SU-DHL-6 (cell line): ENCODE measurements around the gene SLC38A1.

Experiments used
- H2AFZ ChIP-seq: fragments of 200-600 bp; sonication (generic); 2 replicates; pipeline ENCODE4 v1.6.1; 2014; ENCODE audit warnings: low read depth, mild to moderate bottlenecking, moderate library complexity, mixed read lengths, antibody characterized with exemption, low read length; ENCODE audit not compliant: severe bottlenecking
- H3F3A ChIP-seq: fragments of 200-600 bp; shearing (Covaris generic); 2 replicates; pipeline ENCODE4 v1.6.0; 2016; ENCODE audit warnings: antibody characterized with exemption, mild to moderate bottlenecking; ENCODE audit not compliant: insufficient read depth
- H3K27ac ChIP-seq: fragments of 200-600 bp; sonication (generic); 2 replicates; pipeline ENCODE4 v1.5.1; 2016; ENCODE audit warnings: low read depth, mild to moderate bottlenecking, low read length, moderate library complexity, mixed read lengths
- H3K27me3 ChIP-seq: fragments of 200-600 bp; sonication (generic), shearing (Covaris generic); 2 replicates; pipeline ENCODE4 v1.6.0; 2014; ENCODE audit warnings: mild to moderate bottlenecking, low read length
- H3K36me3 ChIP-seq: fragments of 200-600 bp; sonication (generic); 2 replicates; pipeline ENCODE4 v1.6.1; 2014; ENCODE audit warnings: mild to moderate bottlenecking, low read length, mixed read lengths
- H3K4me2 ChIP-seq: fragments of 300-600, 200-600 bp; shearing (Covaris generic), sonication (generic); 2 replicates; pipeline ENCODE4 v1.6.0; 2014; ENCODE audit warnings: low read length, low read depth, mild to moderate bottlenecking; ENCODE audit not compliant: poor library complexity, severe bottlenecking
- H3K4me3 ChIP-seq: fragments of 200-600 bp; sonication (generic); 2 replicates; pipeline ENCODE4 v1.5.1; 2014; ENCODE audit warnings: antibody characterized with exemption, low read length, mild to moderate bottlenecking, mixed read lengths; ENCODE audit not compliant: insufficient read depth, poor library complexity, severe bottlenecking
- H3K79me2 ChIP-seq: fragments of 200-600 bp; sonication (generic); 2 replicates; pipeline ENCODE4 v1.6.1; 2014; ENCODE audit warnings: mild to moderate bottlenecking, low read length, moderate library complexity; ENCODE audit not compliant: insufficient read depth
- H3K9ac ChIP-seq: fragments of 200-600 bp; sonication (generic); 2 replicates; pipeline ENCODE4 v1.7.0; 2014; ENCODE audit warnings: mild to moderate bottlenecking, low read length
- H3K9me2 ChIP-seq: fragments of 200-600 bp; sonication (generic); replicated peaks from 2 replicates; pipeline ENCODE4 v1.6.1; 2014; ENCODE audit warnings: low read length; ENCODE audit not compliant: insufficient read depth
- H3K9me3 ChIP-seq: fragments of 200-600 bp; sonication (generic); 2 replicates; pipeline ENCODE4 v1.6.1; 2014; ENCODE audit warnings: low read length, mixed read lengths; ENCODE audit not compliant: insufficient read depth
- H4K20me1 ChIP-seq: fragments of 200-600 bp; sonication (generic); 2 replicates; pipeline ENCODE4 v1.6.1; 2014; ENCODE audit warnings: low read depth, mild to moderate bottlenecking, antibody characterized with exemption, low read length, moderate library complexity, mixed read lengths
- EZH2phosphoT487 ChIP-seq: fragments of 200-600 bp; sonication (generic), shearing (Covaris generic); conservative IDR thresholded peaks from 2 replicates; pipeline ENCODE4 v1.6.1; 2018; ENCODE audit warnings: mild to moderate bottlenecking, antibody characterized with exemption, low read length, moderate library complexity, mixed read lengths
- TF ChIP-seq, protein P1 (sequence below): fragments of 200-600 bp; sonication (generic); IDR thresholded peaks from one replicate; pipeline ENCODE4 v1.5.1; 2017; ENCODE audit warnings: antibody characterized with exemption, mild to moderate bottlenecking, low read length, moderate library complexity; ENCODE audit not compliant: insufficient read depth, poor library complexity, severe bottlenecking

Gene SLC38A1

DNA sequence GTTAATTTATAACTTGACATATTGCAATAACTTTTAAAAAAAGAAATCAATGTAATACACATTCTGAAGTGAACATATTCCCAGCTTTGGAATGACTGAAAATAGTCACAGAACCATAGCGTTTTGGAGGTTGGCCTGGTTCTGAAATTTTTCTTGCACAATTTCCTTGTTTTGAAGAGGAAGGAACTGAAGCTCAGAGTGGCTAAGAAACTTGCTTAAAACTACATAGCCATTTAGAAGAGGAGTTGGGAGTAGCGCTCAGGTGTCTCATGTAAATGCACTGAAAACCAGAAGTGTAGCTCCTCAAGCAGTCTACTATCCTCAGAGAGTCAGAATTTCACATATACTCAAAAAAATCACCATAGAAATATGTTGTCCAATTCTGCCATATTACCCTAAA, 41.2 kb downstream of the SLC38A1 start:
- Histone ChIP-seq H3K27me3 (no peaks in the 10 kb centered on the region), H3K9me2 (no peaks in the 10 kb centered on the region), H4K20me1 (peaks cover 4% of the 10 kb centered on the region; the same call in 1 of the 2 replicates), H3K36me3 (peaks cover 52% of the 10 kb centered on the region), H3K27ac (no peak overlapping the region), H3K9me3 (no peaks in the 10 kb centered on the region), H3F3A (0 out of 2 replicates have a peak, but pooled peaks cover 5% of the 10 kb centered on the region), H3K9ac (no peak overlapping the region), H3K4me3 (no peak overlapping the region), H2AFZ (no peak overlapping the region), H3K79me2 (peaks cover 57% of the 10 kb centered on the region), H3K4me2 (no peak overlapping the region)
- TF ChIP-seq, protein P1, sequence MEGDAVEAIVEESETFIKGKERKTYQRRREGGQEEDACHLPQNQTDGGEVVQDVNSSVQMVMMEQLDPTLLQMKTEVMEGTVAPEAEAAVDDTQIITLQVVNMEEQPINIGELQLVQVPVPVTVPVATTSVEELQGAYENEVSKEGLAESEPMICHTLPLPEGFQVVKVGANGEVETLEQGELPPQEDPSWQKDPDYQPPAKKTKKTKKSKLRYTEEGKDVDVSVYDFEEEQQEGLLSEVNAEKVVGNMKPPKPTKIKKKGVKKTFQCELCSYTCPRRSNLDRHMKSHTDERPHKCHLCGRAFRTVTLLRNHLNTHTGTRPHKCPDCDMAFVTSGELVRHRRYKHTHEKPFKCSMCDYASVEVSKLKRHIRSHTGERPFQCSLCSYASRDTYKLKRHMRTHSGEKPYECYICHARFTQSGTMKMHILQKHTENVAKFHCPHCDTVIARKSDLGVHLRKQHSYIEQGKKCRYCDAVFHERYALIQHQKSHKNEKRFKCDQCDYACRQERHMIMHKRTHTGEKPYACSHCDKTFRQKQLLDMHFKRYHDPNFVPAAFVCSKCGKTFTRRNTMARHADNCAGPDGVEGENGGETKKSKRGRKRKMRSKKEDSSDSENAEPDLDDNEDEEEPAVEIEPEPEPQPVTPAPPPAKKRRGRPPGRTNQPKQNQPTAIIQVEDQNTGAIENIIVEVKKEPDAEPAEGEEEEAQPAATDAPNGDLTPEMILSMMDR, result no peak
- TF ChIP-seq EZH2phosphoT487, result no peak

DNA sequence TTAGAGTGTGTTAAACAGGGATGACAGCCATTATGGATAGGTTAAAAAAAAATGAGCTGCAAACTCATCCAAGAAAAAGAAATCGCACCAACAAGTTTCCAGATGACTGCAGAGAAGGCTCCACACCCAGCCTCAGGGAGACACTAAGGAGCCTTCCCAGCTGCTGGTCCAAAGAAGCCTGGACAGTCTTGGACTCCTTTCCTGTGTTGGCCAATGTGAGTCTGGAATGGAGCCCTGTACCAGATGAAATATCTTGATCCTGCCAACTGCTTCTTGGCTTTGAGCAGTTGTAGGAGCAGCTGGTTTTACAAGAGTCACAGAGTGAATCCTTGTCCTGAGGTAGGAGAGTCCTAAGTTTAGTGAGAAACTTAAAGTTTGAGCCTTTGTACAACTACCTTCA, 44.5 kb downstream of the SLC38A1 start:
- Histone ChIP-seq H3K36me3 (peaks cover 42% of the 10 kb centered on the region), H3K9me2 (no peaks in the 10 kb centered on the region), H3K9me3 (no peaks in the 10 kb centered on the region), H3K27me3 (no peaks in the 10 kb centered on the region), H3K27ac (no peak overlapping the region), H3K4me3 (no peak overlapping the region), H4K20me1 (no peaks in the 10 kb centered on the region; the same call in 1 of the 2 replicates), H3F3A (peaks cover 31% of the 10 kb centered on the region), H3K9ac (no peak overlapping the region), H2AFZ (no peak overlapping the region), H3K4me2 (no peak overlapping the region), H3K79me2 (peaks cover 31% of the 10 kb centered on the region; the same call in 1 of the 2 replicates)
- TF ChIP-seq, protein P1, result no peak
- no peak for TF ChIP-seq EZH2phosphoT487

DNA sequence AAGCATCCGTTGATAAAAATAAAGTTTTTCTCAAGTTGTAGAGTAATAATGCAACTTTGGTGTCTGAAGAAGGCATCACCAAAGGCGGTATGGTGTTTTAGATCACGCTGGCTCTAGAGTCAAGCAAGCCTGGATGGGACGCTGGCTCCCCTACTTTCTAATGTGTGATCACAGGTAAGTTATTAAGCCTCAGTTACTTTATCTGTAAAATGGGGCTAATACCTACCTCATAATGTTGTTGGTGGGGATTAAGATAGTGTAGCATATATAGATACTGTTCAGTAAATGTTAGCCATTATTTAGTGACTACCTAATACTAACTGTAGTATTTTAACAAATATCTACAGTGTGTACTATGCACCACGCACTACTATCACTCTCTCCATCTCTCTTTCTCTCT, 45.8 kb downstream of the SLC38A1 start:
- TF ChIP-seq, protein P1, result no peak
- TF ChIP-seq EZH2phosphoT487, result no peak
- Histone ChIP-seq H3K79me2 (peaks cover 28% of the 10 kb centered on the region; the same call in 1 of the 2 replicates), H3K36me3 (peaks cover 30% of the 10 kb centered on the region), H3K9me2 (no peaks in the 10 kb centered on the region), H3K27me3 (no peaks in the 10 kb centered on the region), H3K4me2 (no peak overlapping the region), H2AFZ (no peak overlapping the region), H3K4me3 (no peak overlapping the region), H3F3A (peaks cover 43% of the 10 kb centered on the region), H3K9me3 (no peaks in the 10 kb centered on the region), H3K27ac (no peak overlapping the region), H4K20me1 (no peaks in the 10 kb centered on the region; the same call in 1 of the 2 replicates), H3K9ac (no peak overlapping the region)
